ENCODE results near the gene TCEAL9.

DNA sequence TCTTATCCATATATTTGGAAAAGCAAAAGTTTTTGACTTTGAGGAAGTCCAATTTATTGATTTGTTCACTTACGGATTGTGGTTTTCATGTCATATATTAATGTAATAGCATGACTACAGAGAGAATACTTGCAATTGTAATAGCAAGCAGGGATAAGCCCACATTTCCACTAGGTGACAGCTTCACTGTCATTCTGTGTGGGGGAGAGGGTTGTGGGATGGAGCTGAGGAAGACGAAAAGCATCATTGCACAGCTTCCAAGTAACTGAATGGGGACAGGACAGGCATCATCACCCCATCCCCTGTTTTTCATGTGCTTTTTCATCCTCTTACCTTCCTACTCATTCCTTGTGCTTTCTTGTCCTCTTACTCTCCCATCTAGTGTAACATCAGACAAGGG lies 51.5 kb downstream of the TCEAL9 start:
- TF ChIP-seq, protein P1, sequence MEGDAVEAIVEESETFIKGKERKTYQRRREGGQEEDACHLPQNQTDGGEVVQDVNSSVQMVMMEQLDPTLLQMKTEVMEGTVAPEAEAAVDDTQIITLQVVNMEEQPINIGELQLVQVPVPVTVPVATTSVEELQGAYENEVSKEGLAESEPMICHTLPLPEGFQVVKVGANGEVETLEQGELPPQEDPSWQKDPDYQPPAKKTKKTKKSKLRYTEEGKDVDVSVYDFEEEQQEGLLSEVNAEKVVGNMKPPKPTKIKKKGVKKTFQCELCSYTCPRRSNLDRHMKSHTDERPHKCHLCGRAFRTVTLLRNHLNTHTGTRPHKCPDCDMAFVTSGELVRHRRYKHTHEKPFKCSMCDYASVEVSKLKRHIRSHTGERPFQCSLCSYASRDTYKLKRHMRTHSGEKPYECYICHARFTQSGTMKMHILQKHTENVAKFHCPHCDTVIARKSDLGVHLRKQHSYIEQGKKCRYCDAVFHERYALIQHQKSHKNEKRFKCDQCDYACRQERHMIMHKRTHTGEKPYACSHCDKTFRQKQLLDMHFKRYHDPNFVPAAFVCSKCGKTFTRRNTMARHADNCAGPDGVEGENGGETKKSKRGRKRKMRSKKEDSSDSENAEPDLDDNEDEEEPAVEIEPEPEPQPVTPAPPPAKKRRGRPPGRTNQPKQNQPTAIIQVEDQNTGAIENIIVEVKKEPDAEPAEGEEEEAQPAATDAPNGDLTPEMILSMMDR (IDR thresholded peaks at IDR 0.05) = no peak
- no peak for TF ChIP-seq POLR2A (IDR thresholded peaks at IDR 0.05)

Measured in prostate gland (tissue), 2 donors.